H1 (cell line): Measurements from ENCODE around the gene ARHGAP6. TPM values are rescaled to one million over a fixed set of nuclear protein-coding genes. Genes with fewer than 3 reads are reported as not detected.

Experiments
- BRCA1 ChIP-seq: IDR thresholded peaks from 2 replicates; pipeline ENCODE4 v1.6.1; 2012; ENCODE audit warnings: low read depth, low read length, improper control_type of control experiment
- EGR1 ChIP-seq: IDR thresholded peaks from 2 replicates; pipeline ENCODE4 v1.6.1; 2011; ENCODE audit warnings: low read depth, low read length, borderline replicate concordance
- KDM4A ChIP-seq: IDR thresholded peaks from one replicate; pipeline ENCODE4 v1.7.1; 2012; ENCODE audit warnings: low read depth, mild to moderate bottlenecking, moderate library complexity, low read length, inconsistent platforms; ENCODE audit not compliant: severe bottlenecking
- MAFK ChIP-seq: IDR thresholded peaks from 2 replicates; pipeline ENCODE4 v1.6.1; 2012; ENCODE audit warnings: low read depth, mild to moderate bottlenecking, improper control_type of control experiment, low read length
- SAP30 ChIP-seq: fragments of 300-600 bp; sonication (generic); IDR thresholded peaks from 2 replicates; pipeline ENCODE4 v1.7.1; 2012; ENCODE audit warnings: low read length, moderate library complexity, mild to moderate bottlenecking, inconsistent platforms; ENCODE audit not compliant: insufficient read depth, insufficient replicate concordance
- SRF ChIP-seq: IDR thresholded peaks from 2 replicates; pipeline ENCODE4 v1.6.1; 2011; ENCODE audit warnings: mild to moderate bottlenecking, low read depth, low read length, moderate library complexity
- TAF1 ChIP-seq: IDR thresholded peaks from 2 replicates; pipeline ENCODE4 v1.6.1; 2011; ENCODE audit warnings: mild to moderate bottlenecking, low read depth, low read length
- TAF7 ChIP-seq: optimal IDR thresholded peaks from 2 replicates; pipeline ENCODE3; 2011; ENCODE audit warnings: low read depth, mild to moderate bottlenecking, inconsistent platforms, low read length, moderate library complexity, borderline replicate concordance
- polyA plus RNA-seq, 7 experiments: library from polyadenylated mRNA; depleted of rRNA in 3 of 7; stranded (reverse) in 5 of 7; unstranded in 2 of 7; fragments of >200 nt in 5 of 7; fragments of 200-250 nt in 2 of 7; gene quantifications; 1 replicate in 5 of 7; 2 replicates in 1 of 7; 4 replicates in 1 of 7; pipeline versions ENCODE4 v1.2.1 to v1.2.3, GENCODE V29; 2011 to 2013; ENCODE audit warnings: missing spikeins in 2 of 7, mixed read lengths in 2 of 7
- total RNA-seq: library from RNA; stranded (reverse); fragmentation: NEBNext Ultra II Directional; extraction: Animal tissue kit (Norgen Biotek cat#: 25700); gene quantifications from 2 replicates; pipeline ENCODE4 v1.2.1, GENCODE V29; 2021

ARHGAP6 gene
- total and polyA plus RNA-seq, 2 of the 8 experiments (the other 6 are each of a cell fraction or from before 2014, with no cell fraction given), result 0.35 to 0.82 TPM

DNA sequence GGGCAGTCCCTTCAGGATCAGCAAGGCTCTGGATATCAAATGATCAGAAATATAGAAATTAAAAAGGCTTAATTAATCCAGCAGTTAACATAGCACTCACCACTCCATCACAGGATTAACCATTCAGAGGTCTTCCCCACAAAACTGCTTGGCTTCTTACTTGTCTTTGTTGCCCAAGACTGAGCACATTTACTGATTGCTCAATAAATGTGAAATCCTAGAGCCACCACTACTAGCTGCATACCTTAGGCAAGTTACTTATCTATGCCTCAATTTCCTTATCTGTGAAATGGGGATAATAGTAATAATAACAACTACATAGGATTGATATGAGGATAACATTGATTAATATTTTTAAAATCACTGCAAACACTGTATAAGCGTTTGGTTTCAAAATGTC, 124.2 kb downstream of the ARHGAP6 start (continued):
- TF ChIP-seq MAFK, result no peak
- TF ChIP-seq SRF, result no peak
- TF ChIP-seq BRCA1, result no peak
- TF ChIP-seq KDM4A, result no peak
- no peak for TF ChIP-seq TAF7
- no peak for TF ChIP-seq TAF1
- TF ChIP-seq SAP30, result no peak
- TF ChIP-seq EGR1, result no peak
